GM18907 (cell line): Measurements from ENCODE around the gene LDHB.
"Not testable (repeated sequence)": the region's sequence is repeated elsewhere in the genome, so short reads cannot be mapped to it uniquely, and the experiment has no call there.

ENCODE experiments used
- ATAC-seq: cut with Tn5 transposase; IDR thresholded peaks from one replicate; pipeline ENCODE4 v1.9.1; 2021; ENCODE audit warnings: mild to moderate bottlenecking, moderate library complexity; ENCODE audit not compliant: unreplicated experiment

LDHB gene

DNA sequence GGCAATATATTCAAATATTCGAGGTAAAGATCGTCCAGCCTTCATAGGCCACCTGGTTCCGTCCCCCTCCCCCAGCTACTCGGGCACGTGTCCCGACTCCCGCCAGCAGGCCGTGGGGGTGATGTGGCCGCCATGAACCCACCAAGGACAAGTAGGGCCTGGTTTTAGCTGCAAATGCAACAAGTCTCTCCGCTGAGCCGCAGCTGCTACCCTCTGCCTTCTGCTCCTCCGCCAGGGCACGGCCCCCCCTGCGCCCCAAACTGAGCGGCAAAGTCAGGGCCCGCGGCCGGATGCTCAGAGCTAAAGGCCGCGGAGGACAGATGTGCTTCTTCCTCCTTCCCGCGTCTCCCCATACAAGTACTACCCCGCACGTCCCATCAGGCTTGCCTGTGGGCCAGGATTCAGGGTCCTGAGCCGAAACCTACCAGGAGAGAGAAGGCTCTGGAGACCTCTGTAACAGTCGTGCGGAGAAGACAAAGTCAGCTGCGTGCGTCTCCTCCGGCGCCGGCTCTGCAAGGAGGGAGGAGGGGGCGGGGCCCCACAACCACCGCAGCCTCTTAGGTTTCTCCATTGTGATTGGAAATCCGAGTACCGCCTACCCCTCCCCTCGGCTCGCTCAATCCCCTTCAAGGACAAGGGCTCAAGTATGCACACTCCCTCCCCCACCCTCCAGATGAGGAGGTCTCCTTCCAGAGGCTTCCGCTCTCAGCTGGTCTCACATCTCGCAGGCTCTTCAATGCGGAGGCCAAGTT, at the start of gene LDHB:
LDHB (minus strand) TSS at position 517 of the 752 bp plus-strand sequence. CDS start 3,171 bp downstream, outside the sequence.
- peak; percentile 98 for ATAC-seq

GRCh38 chr12:21704847-21705246, 47.2 kb upstream of the LDHB start:
- ATAC-seq: no peak

DNA sequence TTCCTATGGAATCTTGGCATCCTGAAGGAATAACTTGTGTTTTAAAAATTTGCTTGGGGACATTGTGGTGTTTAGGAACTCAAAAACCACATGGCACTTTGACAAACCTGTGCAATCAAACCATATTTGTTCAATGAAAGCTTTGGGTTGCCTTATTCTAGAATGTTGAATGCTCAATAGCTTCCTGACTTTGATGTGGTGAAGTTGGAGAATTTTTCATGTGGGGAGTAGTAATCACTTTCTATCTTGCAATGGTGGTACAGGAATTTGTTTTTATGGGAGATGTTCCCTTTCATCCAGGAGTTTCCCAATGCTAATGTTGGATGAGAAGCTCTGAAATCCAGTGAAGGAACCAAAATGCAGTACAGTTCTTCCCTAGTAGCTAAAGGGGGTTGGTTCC, 42.2 kb upstream of the LDHB start:
- ATAC-seq: no peak

DNA sequence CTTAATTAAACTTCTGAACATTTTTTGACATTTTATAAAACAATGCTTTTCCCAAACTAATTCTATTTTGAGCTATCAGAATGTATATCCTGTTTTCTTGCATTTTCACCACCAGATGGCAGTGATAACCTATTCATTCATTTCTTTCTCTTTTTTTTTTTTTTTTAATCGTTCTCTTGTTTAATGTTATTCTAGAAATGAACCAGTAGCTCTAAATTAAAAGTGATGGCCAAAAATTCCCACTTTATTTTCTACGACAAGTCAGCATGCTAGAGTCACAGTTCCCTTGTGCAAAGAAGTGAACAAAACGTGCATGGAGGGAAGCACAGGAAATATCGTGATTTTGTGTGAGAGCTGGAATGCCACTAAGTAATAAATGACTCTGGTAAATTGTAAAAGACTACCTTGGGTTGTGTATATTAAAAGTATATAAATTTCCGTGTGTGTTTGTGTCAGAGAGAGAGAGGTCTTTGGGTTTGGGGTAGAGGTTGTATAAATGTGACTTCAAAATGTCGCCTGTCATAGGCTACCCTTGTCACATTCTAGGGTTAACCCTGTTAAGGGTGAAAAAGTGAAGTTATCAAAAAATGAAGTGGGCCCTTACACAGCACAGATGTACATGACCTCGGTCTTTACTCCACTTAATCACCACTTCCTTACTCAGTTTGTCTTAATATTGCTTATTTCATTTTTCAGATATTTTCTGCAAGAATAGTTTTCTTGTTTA, 40.4 kb upstream of the LDHB start:
- no peak for ATAC-seq

DNA sequence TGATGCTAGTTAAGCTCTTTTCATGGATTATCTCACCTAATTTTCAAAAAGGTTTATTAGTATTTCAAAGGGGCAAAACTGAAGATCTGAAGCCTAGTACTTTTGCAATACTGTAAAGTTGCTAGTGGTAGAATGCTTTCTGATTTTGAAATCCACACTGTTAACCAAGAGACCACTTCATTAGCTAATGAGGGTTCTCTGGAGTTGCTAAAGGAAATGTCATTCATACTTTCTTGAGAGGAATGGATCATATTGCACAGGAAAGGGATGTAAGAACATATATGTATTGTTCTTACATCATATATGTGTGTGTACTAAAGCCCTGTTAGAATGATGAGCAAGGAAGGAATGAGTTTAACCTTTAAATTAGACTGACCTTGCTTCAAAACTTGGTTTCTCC, 39.0 kb upstream of the LDHB start:
- ATAC-seq: no peak

DNA sequence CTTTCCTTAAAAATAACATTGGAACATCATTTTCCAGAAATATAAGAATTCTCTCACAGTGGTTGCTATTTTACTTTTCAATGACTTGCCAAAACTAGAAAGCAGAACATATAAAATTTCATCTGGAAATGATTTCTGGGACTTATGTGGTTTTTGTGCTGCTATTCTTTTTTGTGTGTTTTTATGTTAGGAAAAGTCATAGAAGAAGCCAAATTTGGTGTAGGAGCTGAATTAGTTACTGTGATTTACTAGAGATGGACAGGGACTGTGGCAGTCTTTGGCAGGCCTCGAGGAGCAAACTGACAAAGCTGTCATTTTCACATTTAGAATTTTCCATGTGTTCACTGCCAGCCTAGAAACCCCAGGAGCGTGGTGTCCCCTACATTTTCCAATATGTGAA, 38.3 kb upstream of the LDHB start:
- ATAC-seq: no peak

- ATAC-seq: no peak
Measured at GRCh38 chr12:21694660-21695059, 37.0 kb upstream of the LDHB start.

- ATAC-seq: no peak
Measured at GRCh38 chr12:21691515-21691914, 33.9 kb upstream of the LDHB start.

GRCh38 chr12:21690704-21691368, 33.2 kb upstream of the LDHB start:
- no peak for ATAC-seq

GRCh38 chr12:21683115-21683514, 25.5 kb upstream of the LDHB start:
- no peak for ATAC-seq

GRCh38 chr12:21678959-21679358, 21.3 kb upstream of the LDHB start:
- ATAC-seq: no peak

GRCh38 chr12:21677622-21678277, 20.1 kb upstream of the LDHB start:
- ATAC-seq: no peak

GRCh38 chr12:21677204-21677603, 19.6 kb upstream of the LDHB start:
- no peak for ATAC-seq

DNA sequence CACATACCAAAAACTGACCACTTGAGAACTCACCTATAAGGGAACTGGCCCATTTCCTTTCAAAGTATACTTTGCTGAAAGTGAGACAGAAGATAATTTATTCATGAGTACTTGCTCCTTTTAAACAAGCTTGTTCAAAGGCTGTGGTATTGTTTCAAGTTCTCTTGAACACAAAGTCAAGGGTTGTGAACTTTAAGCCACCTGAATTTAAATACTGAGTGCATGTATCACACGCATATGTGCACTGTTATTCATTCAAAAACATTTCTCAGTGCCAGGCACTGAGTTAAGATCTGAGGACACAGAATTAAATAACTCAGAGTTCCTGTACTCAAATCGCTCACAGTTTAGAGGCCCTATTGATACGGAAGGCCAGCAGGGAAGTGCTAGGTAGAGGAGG, 19.1 kb upstream of the LDHB start:
- no peak for ATAC-seq

DNA sequence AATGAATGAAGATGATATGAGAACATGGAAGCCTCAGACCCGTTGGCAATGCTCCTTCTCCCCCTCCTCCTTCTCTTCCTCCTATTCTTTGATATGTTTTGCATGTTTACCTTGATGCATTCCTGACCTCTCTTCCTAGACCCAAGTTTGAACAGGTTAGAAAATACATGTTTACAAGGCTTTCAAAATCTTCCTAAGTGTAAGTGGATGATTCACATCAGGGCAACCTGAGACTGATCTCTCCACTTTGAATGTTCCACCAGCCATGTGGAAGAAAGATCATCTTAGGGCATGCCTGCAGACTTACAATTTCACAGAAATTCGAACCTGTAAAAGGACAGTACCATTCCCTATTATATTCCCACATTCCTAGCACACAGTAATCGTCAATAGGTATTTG, 18.0 kb upstream of the LDHB start:
- ATAC-seq: no peak

DNA sequence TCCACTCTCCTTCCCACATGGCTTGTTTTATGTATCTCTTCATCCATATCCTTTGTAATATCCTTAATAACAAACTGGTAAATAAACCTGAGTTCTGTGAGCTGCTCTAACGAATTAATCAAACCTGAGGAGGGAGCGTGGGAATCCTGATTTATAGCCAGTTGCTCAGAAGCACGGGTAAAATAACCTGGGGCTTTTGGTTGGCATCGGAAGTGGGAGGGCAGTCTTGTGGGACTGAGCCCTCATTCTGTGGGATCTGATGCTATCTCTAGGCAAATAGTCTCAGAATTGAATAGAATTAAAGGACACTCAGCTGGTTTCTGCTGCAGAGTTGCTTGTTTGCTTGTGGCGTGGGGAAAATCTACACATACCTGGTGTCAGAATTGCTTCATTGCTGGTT, 17.5 kb upstream of the LDHB start:
- ATAC-seq: no peak

- not testable (repeated sequence) for ATAC-seq
Measured at GRCh38 chr12:21673830-21674552, 16.3 kb upstream of the LDHB start.

- ATAC-seq: no peak
Measured at GRCh38 chr12:21672146-21672545, 14.5 kb upstream of the LDHB start.

- no peak for ATAC-seq
Measured at GRCh38 chr12:21666722-21667121, 9.1 kb upstream of the LDHB start.

DNA sequence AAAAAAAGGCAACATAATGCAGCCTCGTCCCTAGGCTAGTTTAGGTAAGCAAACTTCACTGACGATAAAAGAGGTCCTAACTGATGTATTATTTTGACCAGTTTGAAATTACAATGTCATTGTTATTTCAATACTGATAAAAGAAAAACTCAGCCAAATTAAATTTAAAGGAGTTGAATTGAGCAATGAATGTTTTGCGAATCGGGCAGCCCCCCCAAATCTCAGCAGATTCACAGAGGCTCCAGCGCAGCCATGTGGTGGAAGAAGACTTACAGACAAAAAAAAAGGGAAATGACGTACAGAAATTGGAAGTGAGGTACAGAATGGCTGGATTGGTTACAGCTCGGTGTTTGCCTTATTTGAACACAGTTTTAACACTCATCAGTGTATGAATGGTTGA, 8.2 kb upstream of the LDHB start:
- no peak for ATAC-seq
